Liver (tissue), 9 donors: Measurements from ENCODE around the gene PRELID3B. TPM values are rescaled to one million over a fixed set of nuclear protein-coding genes. Genes with fewer than 3 reads are reported as not detected.

Experiments used
- DNase-seq: peaks from one replicate; pipeline ENCODE4 v3.0.0-alpha.2; 2017; ENCODE audit warnings: low spot score
- H3K27ac ChIP-seq, 2 donors: one replicate each; pipeline ENCODE4 v1.7.0; 2013; ENCODE audit warnings: inconsistent platforms in 2 of 2, low read length in 2 of 2, control low read depth in 1 of 2, low read depth in 1 of 2, mild to moderate bottlenecking in 1 of 2
- H3K27me3 ChIP-seq, 4 donors: one replicate each; pipeline versions ENCODE4 v1.6.1 to v1.7.0; 2013; ENCODE audit warnings: low read length in 3 of 4, inconsistent platforms in 1 of 4, mild to moderate bottlenecking in 1 of 4, moderate library complexity in 1 of 4; ENCODE audit not compliant: control insufficient read depth in 4 of 4, insufficient read depth in 4 of 4
- H3K36me3 ChIP-seq, 4 donors: one replicate each; pipeline versions ENCODE4 v1.6.1 to v1.7.0; 2013; ENCODE audit warnings: low read length in 3 of 4, mild to moderate bottlenecking in 3 of 4, low read depth in 1 of 4, moderate library complexity in 1 of 4; ENCODE audit not compliant: control insufficient read depth in 4 of 4, insufficient read depth in 3 of 4
- H3K4me1 ChIP-seq, 4 donors: one replicate each; pipeline versions ENCODE4 v1.6.1 to v1.7.0; 2013; ENCODE audit warnings: low read length in 3 of 4, mild to moderate bottlenecking in 3 of 4, moderate library complexity in 1 of 4; ENCODE audit not compliant: control insufficient read depth in 4 of 4, insufficient read depth in 4 of 4
- H3K4me3 ChIP-seq, 3 donors: one replicate each; pipeline versions ENCODE4 v1.6.1 to v1.7.0; 2013; ENCODE audit warnings: low read length in 3 of 3, control low read depth in 1 of 3, low read depth in 1 of 3, mild to moderate bottlenecking in 1 of 3
- H3K9ac ChIP-seq, 2 donors: one replicate each; pipeline ENCODE4 v1.7.0; 2013; ENCODE audit warnings: low read length in 2 of 2, mild to moderate bottlenecking in 2 of 2, moderate library complexity in 2 of 2, control low read depth in 1 of 2, low read depth in 1 of 2
- H3K9me3 ChIP-seq, 4 donors: one replicate each; pipeline versions ENCODE4 v1.6.1 to v1.7.0; 2013; ENCODE audit warnings: low read length in 3 of 4; ENCODE audit not compliant: control insufficient read depth in 4 of 4
- ATF3 ChIP-seq: IDR thresholded peaks from 2 replicates; pipeline ENCODE4 v1.6.1; 2016; ENCODE audit warnings: antibody characterized with exemption
- EGR1 ChIP-seq, 2 donors: IDR thresholded peaks; 2 replicates each; pipeline ENCODE4 v1.6.1; 2016 to 2018; ENCODE audit warnings: antibody characterized with exemption in 2 of 2, low read depth in 2 of 2
- FOXA1 ChIP-seq: IDR thresholded peaks from 2 replicates; pipeline ENCODE4 v1.6.1; 2016; ENCODE audit warnings: antibody characterized with exemption
- FOXA2 ChIP-seq: IDR thresholded peaks from 2 replicates; pipeline ENCODE4 v1.6.1; 2016; ENCODE audit warnings: antibody characterized with exemption
- GABPA ChIP-seq, 2 donors: IDR thresholded peaks in 1 of 2; conservative IDR thresholded peaks in 1 of 2; 2 replicates each; pipeline ENCODE4 v1.6.1; 2016; ENCODE audit warnings: antibody characterized with exemption in 2 of 2, mild to moderate bottlenecking in 1 of 2, moderate library complexity in 1 of 2
- HNF4G ChIP-seq: IDR thresholded peaks from 2 replicates; pipeline ENCODE4 v1.6.1; 2016; ENCODE audit warnings: antibody characterized with exemption
- JUND ChIP-seq, 2 donors: IDR thresholded peaks; 2 replicates each; pipeline ENCODE4 v1.6.1; 2016; ENCODE audit warnings: antibody characterized with exemption in 2 of 2
- NR2F2 ChIP-seq: IDR thresholded peaks from 2 replicates; pipeline ENCODE4 v1.6.1; 2016; ENCODE audit warnings: antibody characterized with exemption
- RAD21 ChIP-seq, 2 donors: IDR thresholded peaks; 2 replicates each; pipeline ENCODE4 v1.6.1; 2016; ENCODE audit warnings: antibody characterized with exemption in 2 of 2, mild to moderate bottlenecking in 2 of 2
- REST ChIP-seq: IDR thresholded peaks from 2 replicates; pipeline ENCODE4 v1.6.1; 2016; ENCODE audit warnings: antibody characterized with exemption, mild to moderate bottlenecking
- RXRA ChIP-seq, 2 donors: IDR thresholded peaks; 2 replicates each; pipeline ENCODE4 v1.6.1; 2017 to 2018; ENCODE audit warnings: antibody characterized with exemption in 2 of 2, mild to moderate bottlenecking in 1 of 2
- SP1 ChIP-seq: IDR thresholded peaks from 2 replicates; pipeline ENCODE4 v1.6.1; 2018; ENCODE audit warnings: antibody characterized with exemption, mild to moderate bottlenecking
- TAF1 ChIP-seq: conservative IDR thresholded peaks from 2 replicates; pipeline ENCODE4 v1.6.1; 2016; ENCODE audit warnings: antibody characterized with exemption, mild to moderate bottlenecking
- YY1 ChIP-seq: IDR thresholded peaks from 2 replicates; pipeline ENCODE4 v1.6.1; 2016; ENCODE audit warnings: antibody characterized with exemption, mild to moderate bottlenecking
- ZBTB33 ChIP-seq: IDR thresholded peaks from 2 replicates; pipeline ENCODE4 v1.6.1; 2016; ENCODE audit warnings: antibody characterized with exemption
- WGBS: extraction: QIAGEN DNeasy Blood & Tissue Kit; methylation state at CpG from one replicate; pipeline ENCODE4 v1.1.7; 2013; 5-methylcytosine and 5-hydroxymethylcytosine counted together
- polyA plus RNA-seq, 2 donors: library from polyadenylated mRNA; stranded (reverse) in 1 of 2; unstranded in 1 of 2; fragments of 200-250 nt in 1 of 2; fragments of >200 nt in 1 of 2; fragmentation: Nextera tagmentation in 1 of 2; extraction: Ambion mirVana in 1 of 2; gene quantifications; one replicate each; pipeline versions ENCODE4 v1.2.1 to v1.2.3, GENCODE V29; 2013 to 2015
- total RNA-seq, 2 donors: library from RNA; depleted of rRNA; stranded (reverse); fragments of >200 nt; gene quantifications; one replicate each; pipeline ENCODE4 v1.2.3, GENCODE V29; 2014
- donor health status: healthy.
- donor health status: healthy.
- donor health status: healthy.
- donor health status: healthy.
- donor health status: healthy.

PRELID3B gene
- total and polyA plus RNA-seq, 4 donors: 18.2 to 38.1 (median 25.3) TPM

GRCh38 chr20:59051666-59052185, 9.1 kb upstream of the PRELID3B start:
- no peaks in the 10 kb centered on the region for H3K4me1 ChIP-seq
- no peaks in the 10 kb centered on the region for H3K36me3 ChIP-seq
- H3K27ac ChIP-seq: no peak overlapping the region
- TF ChIP-seq GABPA (IDR thresholded peaks at IDR 0.05 in 1 of 2, conservative IDR thresholded peaks at IDR 0.05 in 1 of 2) (no peak), RXRA (IDR thresholded peaks at IDR 0.05) (no peak), NR2F2 (no peak), TAF1 (no peak), ZBTB33 (no peak), RAD21 (IDR thresholded peaks at IDR 0.05) (no peak), SP1 (no peak), HNF4G (no peak), JUND (IDR thresholded peaks at IDR 0.05) (no peak), EGR1 (IDR thresholded peaks at IDR 0.05; ENCODE audit: low read depth in 2 of 2) (no peak), FOXA1 (no peak), ATF3 (no peak)
- 86% methylated on average over 6 of the region's 6 CpGs for WGBS
- no peak overlapping the region for H3K4me3 ChIP-seq
- H3K27me3 ChIP-seq: no peaks in the 10 kb centered on the region
- H3K9me3 ChIP-seq: no peaks in the 10 kb centered on the region
- no peak for DNase-seq
- no peak overlapping the region for H3K9ac ChIP-seq

- 88% methylated on average over 1 of the region's 1 CpG for WGBS
- DNase-seq: no peak
- Histone ChIP-seq H3K27ac (no peak overlapping the region), H3K4me3 (no peak overlapping the region), H3K9ac (no peak overlapping the region), H3K36me3 (no peaks in the 10 kb centered on the region), H3K4me1 (no peaks in the 10 kb centered on the region), H3K27me3 (no peaks in the 10 kb centered on the region), H3K9me3 (no peaks in the 10 kb centered on the region)
- no peak for TF ChIP-seq YY1
- no peak for TF ChIP-seq TAF1
- no peak for TF ChIP-seq NR2F2
- no peak for TF ChIP-seq FOXA2
- no peak for TF ChIP-seq ZBTB33
- TF ChIP-seq REST: no peak
- TF ChIP-seq JUND (IDR thresholded peaks at IDR 0.05): no peak
- TF ChIP-seq SP1: no peak
- TF ChIP-seq EGR1 (IDR thresholded peaks at IDR 0.05; ENCODE audit: low read depth in 2 of 2): no peak
Observed at GRCh38 chr20:59050437-59050836, 7.9 kb upstream of the PRELID3B start.
